Measurements from ENCODE around the gene PCED1A.

- TF ChIP-seq CTCF (IDR thresholded peaks at IDR 0.05; ENCODE audit: low read length) (no peak), EZH2 (IDR thresholded peaks at IDR 0.05; ENCODE audit: borderline replicate concordance, low read length) (no peak)
Measured at GRCh38 chr20:2801286-2801728, 39.1 kb downstream of the PCED1A start.

All from OCI-LY1 (cell line).